GM10248 (cell line): Measurements from ENCODE around the gene CYP27C1.

Source experiments
- CTCF ChIA-PET: fragments of 300-600 bp; sonication (Branson Sonifier 250); formaldehyde crosslinking; extraction: SDS; loops from one replicate; lab custom pipeline; 2021; ENCODE audit warnings: antibody characterized with exemption; lab: Yijun Ruan, JAX
- POLR2A ChIA-PET: fragments of 350-650 bp; sonication (Branson Sonifier 250); formaldehyde crosslinking; extraction: SDS; loops from one replicate; lab custom pipeline; 2020; ENCODE audit warnings: antibody characterized with exemption; lab: Yijun Ruan, JAX
- DNase-seq: peaks from one replicate; pipeline ENCODE4 v3.0.0; 2012; ENCODE audit errors: extremely low spot score
- TF ChIP-seq, protein P1 (sequence below): IDR thresholded peaks from 2 replicates; pipeline ENCODE4 v1.5.1; 2012; ENCODE audit warnings: mild to moderate bottlenecking, low read depth; ENCODE audit errors: extremely low read depth, missing control alignments, control extremely low read depth

Gene CYP27C1

GRCh38 chr2:127157651-127158485, 62.2 kb downstream of the CYP27C1 start:
- CTCF ChIA-PET, result interaction anchor here (1.0 to 2.0 kb wide), 3 partner anchors 10 to 22 kb away, joined by 3 to 5 read pairs (median 4); no protein-coding TSS in a partner anchor
- DNase-seq, result no peak
- POLR2A ChIA-PET, result no interaction called here
- TF ChIP-seq, protein P1, sequence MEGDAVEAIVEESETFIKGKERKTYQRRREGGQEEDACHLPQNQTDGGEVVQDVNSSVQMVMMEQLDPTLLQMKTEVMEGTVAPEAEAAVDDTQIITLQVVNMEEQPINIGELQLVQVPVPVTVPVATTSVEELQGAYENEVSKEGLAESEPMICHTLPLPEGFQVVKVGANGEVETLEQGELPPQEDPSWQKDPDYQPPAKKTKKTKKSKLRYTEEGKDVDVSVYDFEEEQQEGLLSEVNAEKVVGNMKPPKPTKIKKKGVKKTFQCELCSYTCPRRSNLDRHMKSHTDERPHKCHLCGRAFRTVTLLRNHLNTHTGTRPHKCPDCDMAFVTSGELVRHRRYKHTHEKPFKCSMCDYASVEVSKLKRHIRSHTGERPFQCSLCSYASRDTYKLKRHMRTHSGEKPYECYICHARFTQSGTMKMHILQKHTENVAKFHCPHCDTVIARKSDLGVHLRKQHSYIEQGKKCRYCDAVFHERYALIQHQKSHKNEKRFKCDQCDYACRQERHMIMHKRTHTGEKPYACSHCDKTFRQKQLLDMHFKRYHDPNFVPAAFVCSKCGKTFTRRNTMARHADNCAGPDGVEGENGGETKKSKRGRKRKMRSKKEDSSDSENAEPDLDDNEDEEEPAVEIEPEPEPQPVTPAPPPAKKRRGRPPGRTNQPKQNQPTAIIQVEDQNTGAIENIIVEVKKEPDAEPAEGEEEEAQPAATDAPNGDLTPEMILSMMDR, result no peak

DNA sequence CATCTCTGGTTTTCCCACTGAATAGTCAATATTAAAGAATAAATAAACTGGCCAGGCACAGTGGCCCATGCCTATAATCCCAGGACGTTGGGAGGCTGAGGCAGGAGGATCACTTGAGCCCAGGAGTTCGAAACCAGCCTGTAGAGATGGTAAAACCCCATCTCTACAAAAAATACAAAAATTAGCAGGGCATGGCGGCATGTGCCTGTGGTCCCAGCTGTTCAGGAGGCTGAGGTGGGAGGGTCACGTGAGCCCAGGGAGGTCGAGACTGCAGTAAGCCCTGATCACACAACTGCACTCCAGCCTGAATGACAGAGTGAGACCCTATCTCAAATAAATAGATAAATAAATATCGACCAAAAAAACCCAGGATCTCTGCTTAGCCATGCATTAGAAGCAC, 63.0 kb downstream of the CYP27C1 start:
- no peak for DNase-seq
- CTCF ChIA-PET, result interaction anchor here (1.0 to 2.0 kb wide), 4 partner anchors 9 to 21 kb away, joined by 3 to 5 read pairs (median 4); no protein-coding TSS in a partner anchor
- POLR2A ChIA-PET, result no interaction called here
- TF ChIP-seq, protein P1, result no peak

- TF ChIP-seq, protein P1, result no peak
- ChIA-PET CTCF (interaction anchor here (1.0 kb wide), 1 partner anchor 10 kb away, joined by 3 read pairs; no protein-coding TSS in a partner anchor), POLR2A (no interaction called here)
- no peak for DNase-seq
Measured at GRCh38 chr2:127155947-127156346, 64.2 kb downstream of the CYP27C1 start.

GRCh38 chr2:127155028-127155581, 65.0 kb downstream of the CYP27C1 start:
- TF ChIP-seq, protein P1, result no peak
- ChIA-PET CTCF (interaction anchor here (0.7 to 2.6 kb wide), 3 partner anchors 11 to 1426 kb away, joined by 3 to 8 read pairs (median 3); no protein-coding TSS in a partner anchor), POLR2A (no interaction called here)
- no peak for DNase-seq

GRCh38 chr2:127154396-127154795, 65.7 kb downstream of the CYP27C1 start:
- TF ChIP-seq, protein P1, result no peak
- DNase-seq, result no peak
- POLR2A ChIA-PET, result no interaction called here
- CTCF ChIA-PET, result interaction anchor here (0.7 to 2.6 kb wide), 5 partner anchors 12 to 1425 kb away, joined by 3 to 8 read pairs (median 3); no protein-coding TSS in a partner anchor

DNA sequence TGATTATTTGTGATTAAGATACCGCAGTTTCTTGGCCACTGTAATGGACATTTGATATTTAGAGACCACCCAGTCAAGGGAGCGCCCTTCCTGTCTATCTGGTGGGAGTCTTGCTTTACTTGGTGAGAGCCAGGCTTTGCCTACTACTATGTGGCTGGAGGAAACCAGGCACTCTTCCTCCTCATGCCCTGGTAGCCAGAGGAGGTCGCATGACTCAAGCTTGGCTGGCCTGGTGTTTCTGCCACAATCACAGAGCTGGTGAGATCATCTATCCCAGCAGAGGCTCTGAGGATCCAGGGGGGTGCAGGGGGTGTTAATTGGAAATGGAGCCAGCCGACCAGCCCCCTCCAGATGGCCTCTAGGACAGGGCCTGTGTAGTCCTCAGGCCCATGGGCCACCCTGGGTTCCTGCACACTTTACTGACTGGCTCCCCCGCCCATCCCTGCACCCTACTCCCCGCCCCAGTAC, 66.4 kb downstream of the CYP27C1 start:
- POLR2A ChIA-PET, result no interaction called here
- TF ChIP-seq, protein P1, result no peak
- CTCF ChIA-PET, result interaction anchor here (0.8 to 2.6 kb wide), 3 partner anchors 12 to 182 kb away, joined by 3 to 8 read pairs (median 3); no protein-coding TSS in a partner anchor
- DNase-seq, result no peak
